Measurements from ENCODE around the gene BBS9. TPM values are rescaled to one million over a fixed set of nuclear protein-coding genes. Genes with fewer than 3 reads are reported as not detected.

The BBS9 gene
- total and polyA plus RNA-seq, 9 of the 15 experiments (the other 6 are each of a cell fraction or from before 2014, with no cell fraction given): 0.77 to 3.3 (median 2.4) TPM

DNA sequence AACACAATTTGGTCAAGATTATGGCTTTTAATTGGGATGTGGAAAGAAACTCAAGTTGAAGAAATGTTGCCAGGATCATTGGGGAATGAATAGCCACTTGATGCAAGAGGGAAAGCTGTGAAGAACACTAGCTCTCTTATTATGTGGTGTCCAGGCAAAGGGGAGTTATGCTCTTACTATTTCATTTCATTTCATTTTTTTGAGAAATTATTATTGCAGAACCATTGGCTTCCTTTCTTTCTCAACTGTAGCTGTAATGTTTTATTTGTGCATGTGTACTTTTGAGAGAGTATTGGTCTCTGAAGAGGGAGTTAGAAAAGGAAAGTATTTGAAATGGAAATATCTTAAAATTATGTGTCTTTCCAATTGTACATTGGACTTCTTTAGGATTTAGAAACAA, 463.4 kb downstream of the BBS9 start (continued):
- TF ChIP-seq REST (IDR thresholded peaks at IDR 0.05; ENCODE audit: borderline replicate concordance): no peak
- no peak for TF ChIP-seq REST (CRISPR knock-in tag; IDR thresholded peaks at IDR 0.05; ENCODE audit: low read depth)
- no peak for TF ChIP-seq ZNF140 (CRISPR knock-in tag; IDR thresholded peaks at IDR 0.05)
- TF ChIP-seq PRPF4 (IDR thresholded peaks at IDR 0.05; ENCODE audit: insufficient read depth, low read depth, low read length, poor library complexity, severe bottlenecking): no peak

All from K562 (cell line).